IPS-20b (cell line): Measurements from ENCODE around the gene SH3RF1.
"Not testable (repeated sequence)": the region's sequence is repeated elsewhere in the genome, so short reads cannot be mapped to it uniquely, and the experiment has no call there.

Source experiments
- H3K27ac ChIP-seq: one replicate; pipeline ENCODE4 v1.5.1; 2013; ENCODE audit warnings: low read length
- H3K27me3 ChIP-seq: 2 replicates; pipeline ENCODE4 v1.6.1; 2013; ENCODE audit warnings: mild to moderate bottlenecking, low read length, inconsistent platforms; ENCODE audit not compliant: insufficient read depth
- H3K36me3 ChIP-seq: 2 replicates; pipeline ENCODE4 v1.6.1; 2013; ENCODE audit warnings: low read depth, mild to moderate bottlenecking, inconsistent platforms, low read length, moderate library complexity; ENCODE audit not compliant: insufficient read depth
- H3K4me1 ChIP-seq: 2 replicates; pipeline ENCODE4 v1.6.1; 2013; ENCODE audit warnings: mild to moderate bottlenecking, control low read depth, inconsistent platforms, low read length, moderate library complexity; ENCODE audit not compliant: insufficient read depth
- H3K4me3 ChIP-seq: 2 replicates; pipeline ENCODE4 v1.5.1; 2013; ENCODE audit warnings: mild to moderate bottlenecking, low read length, inconsistent platforms
- H3K9ac ChIP-seq: 2 replicates; pipeline ENCODE4 v1.6.1; 2013; ENCODE audit warnings: low read depth, mild to moderate bottlenecking, inconsistent platforms, low read length, moderate library complexity
- H3K9me3 ChIP-seq: 2 replicates; pipeline ENCODE4 v1.6.1; 2013; ENCODE audit warnings: mild to moderate bottlenecking, low read depth, low read length, inconsistent platforms; ENCODE audit not compliant: insufficient read depth

The SH3RF1 gene

GRCh38 chr4:169295822-169296221, 25.1 kb upstream of the SH3RF1 start:
- no peaks in the 10 kb centered on the region for H3K4me1 ChIP-seq
- no peak overlapping the region for H3K9ac ChIP-seq
- no peaks in the 10 kb centered on the region for H3K9me3 ChIP-seq
- H3K4me3 ChIP-seq = no peak overlapping the region
- no peaks in the 10 kb centered on the region for H3K36me3 ChIP-seq
- H3K27ac ChIP-seq = no peak overlapping the region
- no peaks in the 10 kb centered on the region for H3K27me3 ChIP-seq

- no peak overlapping the region for H3K4me3 ChIP-seq
- H3K36me3 ChIP-seq = no peaks in the 10 kb centered on the region
- H3K9ac ChIP-seq = no peak overlapping the region
- no peaks in the 10 kb centered on the region for H3K4me1 ChIP-seq
- H3K9me3 ChIP-seq = no peaks in the 10 kb centered on the region
- no peaks in the 10 kb centered on the region for H3K27me3 ChIP-seq
- H3K27ac ChIP-seq = no peak overlapping the region
These were observed 22.8 kb upstream of the SH3RF1 start for GRCh38 chr4:169293343-169294176.

GRCh38 chr4:169287983-169288382, 17.2 kb upstream of the SH3RF1 start:
- not testable (repeated sequence) for H3K36me3 ChIP-seq, H3K27ac ChIP-seq, H3K27me3 ChIP-seq, H3K4me3 ChIP-seq, H3K9me3 ChIP-seq, H3K4me1 ChIP-seq, H3K9ac ChIP-seq

GRCh38 chr4:169286562-169287301, 16.0 kb upstream of the SH3RF1 start:
- H3K4me3 ChIP-seq = no peak overlapping the region
- H3K27me3 ChIP-seq = no peaks in the 10 kb centered on the region
- H3K9me3 ChIP-seq = peaks cover 3% of the 10 kb centered on the region; the same call in 1 of the 2 replicates
- no peaks in the 10 kb centered on the region for H3K4me1 ChIP-seq
- H3K36me3 ChIP-seq = no peaks in the 10 kb centered on the region
- no peak overlapping the region for H3K9ac ChIP-seq
- no peak overlapping the region for H3K27ac ChIP-seq

GRCh38 chr4:169283114-169283509, 12.4 kb upstream of the SH3RF1 start:
- Histone ChIP-seq H3K9ac (no peak overlapping the region), H3K4me1 (no peaks in the 10 kb centered on the region), H3K27me3 (no peaks in the 10 kb centered on the region), H3K27ac (no peak overlapping the region), H3K36me3 (no peaks in the 10 kb centered on the region), H3K9me3 (peaks cover 3% of the 10 kb centered on the region; the same call in 1 of the 2 replicates), H3K4me3 (no peak overlapping the region)

- Histone ChIP-seq H3K9me3 (peaks cover 3% of the 10 kb centered on the region; the same call in 1 of the 2 replicates), H3K27me3 (no peaks in the 10 kb centered on the region), H3K36me3 (no peaks in the 10 kb centered on the region), H3K9ac (no peak overlapping the region), H3K4me1 (no peaks in the 10 kb centered on the region), H3K27ac (no peak overlapping the region), H3K4me3 (no peak overlapping the region)
These were observed 11.8 kb upstream of the SH3RF1 start for GRCh38 chr4:169282429-169283113.

GRCh38 chr4:169279108-169279507, 8.4 kb upstream of the SH3RF1 start:
- Histone ChIP-seq H3K9ac (no peak overlapping the region), H3K27ac (no peak overlapping the region), H3K4me3 (no peak overlapping the region), H3K9me3 (no peaks in the 10 kb centered on the region), H3K27me3 (no peaks in the 10 kb centered on the region), H3K4me1 (peaks cover 6% of the 10 kb centered on the region), H3K36me3 (no peaks in the 10 kb centered on the region)

GRCh38 chr4:169278624-169279023, 7.9 kb upstream of the SH3RF1 start:
- peaks cover 6% of the 10 kb centered on the region for H3K4me1 ChIP-seq
- no peaks in the 10 kb centered on the region for H3K36me3 ChIP-seq
- H3K27ac ChIP-seq = no peak overlapping the region
- no peak overlapping the region for H3K9ac ChIP-seq
- H3K4me3 ChIP-seq = no peak overlapping the region
- no peaks in the 10 kb centered on the region for H3K9me3 ChIP-seq
- no peaks in the 10 kb centered on the region for H3K27me3 ChIP-seq

- H3K9me3 ChIP-seq, H3K27ac ChIP-seq: not testable (repeated sequence)
These were observed 7.1 kb upstream of the SH3RF1 start for GRCh38 chr4:169277838-169278237.

GRCh38 chr4:169275180-169275579, 4.4 kb upstream of the SH3RF1 start:
- Histone ChIP-seq H3K9ac (no peak overlapping the region), H3K27ac (no peak overlapping the region), H3K4me3 (no peak overlapping the region)

More at GRCh38 chr4:169277838-169278237, 7.1 kb upstream of the SH3RF1 start:
- not testable (repeated sequence) for H3K9ac ChIP-seq, H3K27me3 ChIP-seq, H3K4me3 ChIP-seq, H3K4me1 ChIP-seq, H3K36me3 ChIP-seq

GRCh38 chr4:169274033-169274432, 3.3 kb upstream of the SH3RF1 start:
- Histone ChIP-seq H3K4me3 (no peak overlapping the region), H3K9ac (no peak overlapping the region), H3K27ac (no peak overlapping the region)

More at GRCh38 chr4:169275180-169275579, 4.4 kb upstream of the SH3RF1 start:
- no peaks in the 10 kb centered on the region for H3K9me3 ChIP-seq
- peaks cover 15% of the 10 kb centered on the region for H3K4me1 ChIP-seq
- peaks cover 13% of the 10 kb centered on the region for H3K27me3 ChIP-seq
- H3K36me3 ChIP-seq = no peaks in the 10 kb centered on the region

More at GRCh38 chr4:169274033-169274432, 3.3 kb upstream of the SH3RF1 start:
- H3K9me3 ChIP-seq = no peaks in the 10 kb centered on the region
- peaks cover 13% of the 10 kb centered on the region for H3K27me3 ChIP-seq
- H3K4me1 ChIP-seq = peaks cover 20% of the 10 kb centered on the region
- no peaks in the 10 kb centered on the region for H3K36me3 ChIP-seq
